ENCODE data around the gene TMPRSS9.

The TMPRSS9 gene

DNA sequence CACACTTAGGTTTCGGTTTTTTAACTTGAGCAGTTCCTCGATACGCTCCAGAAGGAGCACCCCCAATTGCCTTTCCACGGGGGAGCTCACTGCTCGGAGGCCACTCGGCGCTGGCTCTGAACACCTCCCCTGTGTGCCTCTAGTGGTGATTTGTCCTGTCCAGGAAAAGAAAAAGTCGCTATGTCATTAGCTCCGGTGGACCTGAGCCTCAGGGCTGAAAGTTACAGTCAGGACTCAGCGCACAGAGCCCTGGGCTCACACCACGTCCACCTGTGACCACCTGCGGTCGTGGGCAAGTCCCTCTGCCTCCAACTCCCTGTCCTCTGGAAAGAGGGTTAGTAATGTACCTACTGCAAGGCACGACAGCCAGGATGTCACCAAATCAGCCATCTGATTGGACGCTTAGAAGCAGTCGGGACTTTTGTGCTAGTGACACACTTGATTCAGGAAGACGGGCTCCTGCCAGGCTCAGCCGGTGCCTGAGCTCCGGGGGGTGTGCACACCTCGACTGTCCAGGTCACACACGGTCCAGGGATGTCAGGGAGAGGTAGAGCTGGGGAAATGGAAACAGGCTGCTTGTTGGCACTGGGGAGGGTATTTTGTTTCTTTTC is 3.9 kb upstream of the TMPRSS9 start:
- no peak for DNase-seq (ENCODE audit: low read depth)
- TF ChIP-seq, protein P1, sequence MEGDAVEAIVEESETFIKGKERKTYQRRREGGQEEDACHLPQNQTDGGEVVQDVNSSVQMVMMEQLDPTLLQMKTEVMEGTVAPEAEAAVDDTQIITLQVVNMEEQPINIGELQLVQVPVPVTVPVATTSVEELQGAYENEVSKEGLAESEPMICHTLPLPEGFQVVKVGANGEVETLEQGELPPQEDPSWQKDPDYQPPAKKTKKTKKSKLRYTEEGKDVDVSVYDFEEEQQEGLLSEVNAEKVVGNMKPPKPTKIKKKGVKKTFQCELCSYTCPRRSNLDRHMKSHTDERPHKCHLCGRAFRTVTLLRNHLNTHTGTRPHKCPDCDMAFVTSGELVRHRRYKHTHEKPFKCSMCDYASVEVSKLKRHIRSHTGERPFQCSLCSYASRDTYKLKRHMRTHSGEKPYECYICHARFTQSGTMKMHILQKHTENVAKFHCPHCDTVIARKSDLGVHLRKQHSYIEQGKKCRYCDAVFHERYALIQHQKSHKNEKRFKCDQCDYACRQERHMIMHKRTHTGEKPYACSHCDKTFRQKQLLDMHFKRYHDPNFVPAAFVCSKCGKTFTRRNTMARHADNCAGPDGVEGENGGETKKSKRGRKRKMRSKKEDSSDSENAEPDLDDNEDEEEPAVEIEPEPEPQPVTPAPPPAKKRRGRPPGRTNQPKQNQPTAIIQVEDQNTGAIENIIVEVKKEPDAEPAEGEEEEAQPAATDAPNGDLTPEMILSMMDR (conservative IDR thresholded peaks at IDR 0.05; ENCODE audit: low read length), result no peak
- no peak overlapping the region for H3K4me3 ChIP-seq (ENCODE audit: low read length)

- no peak overlapping the region for H3K4me3 ChIP-seq (ENCODE audit: low read length)
- DNase-seq (ENCODE audit: low read depth), result no peak
- TF ChIP-seq, protein P1 (conservative IDR thresholded peaks at IDR 0.05; ENCODE audit: low read length), result no peak
Observed at GRCh38 chr19:2357279-2358206, 2.5 kb upstream of the TMPRSS9 start.

DNA sequence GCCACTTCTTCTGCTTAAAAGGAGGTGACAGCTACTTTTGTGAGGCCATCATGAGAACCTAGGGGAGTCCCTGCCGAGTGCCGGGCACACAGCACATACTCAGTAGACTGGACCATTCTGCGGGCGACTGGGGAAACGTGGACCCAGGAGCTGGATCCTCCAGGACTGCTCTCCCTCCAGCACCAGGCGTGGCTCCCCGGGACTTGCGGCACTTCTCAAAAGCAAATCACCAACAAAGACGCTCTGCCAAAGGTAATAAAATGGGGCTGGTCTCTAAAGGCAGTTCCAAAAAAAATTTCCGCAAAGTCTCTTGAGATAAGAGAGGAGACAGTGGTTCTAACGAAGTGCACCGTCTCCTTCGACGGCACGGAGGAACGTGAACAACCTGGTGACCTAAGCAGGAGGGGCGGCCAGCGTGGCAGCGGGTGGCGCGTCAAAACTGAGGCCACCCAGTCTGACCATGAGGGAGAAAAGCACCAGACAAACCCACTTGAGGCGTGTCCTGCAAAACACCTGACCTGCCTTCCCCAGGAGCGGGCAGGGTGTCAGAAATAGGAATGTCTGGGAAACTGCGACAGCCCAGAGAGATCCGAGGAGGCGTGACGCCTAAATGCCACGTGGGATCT is 1.4 kb upstream of the TMPRSS9 start:
- no peak for DNase-seq (ENCODE audit: low read depth)
- H3K4me3 ChIP-seq (ENCODE audit: low read length), result no peak overlapping the region
- TF ChIP-seq, protein P1 (conservative IDR thresholded peaks at IDR 0.05; ENCODE audit: low read length), result no peak

- no peak overlapping the region for H3K4me3 ChIP-seq (ENCODE audit: low read length)
- TF ChIP-seq, protein P1 (conservative IDR thresholded peaks at IDR 0.05; ENCODE audit: low read length), result no peak
- no peak for DNase-seq (ENCODE audit: low read depth)
Observed at GRCh38 chr19:2360833-2361232, 768 bp downstream of the TMPRSS9 start.

DNA sequence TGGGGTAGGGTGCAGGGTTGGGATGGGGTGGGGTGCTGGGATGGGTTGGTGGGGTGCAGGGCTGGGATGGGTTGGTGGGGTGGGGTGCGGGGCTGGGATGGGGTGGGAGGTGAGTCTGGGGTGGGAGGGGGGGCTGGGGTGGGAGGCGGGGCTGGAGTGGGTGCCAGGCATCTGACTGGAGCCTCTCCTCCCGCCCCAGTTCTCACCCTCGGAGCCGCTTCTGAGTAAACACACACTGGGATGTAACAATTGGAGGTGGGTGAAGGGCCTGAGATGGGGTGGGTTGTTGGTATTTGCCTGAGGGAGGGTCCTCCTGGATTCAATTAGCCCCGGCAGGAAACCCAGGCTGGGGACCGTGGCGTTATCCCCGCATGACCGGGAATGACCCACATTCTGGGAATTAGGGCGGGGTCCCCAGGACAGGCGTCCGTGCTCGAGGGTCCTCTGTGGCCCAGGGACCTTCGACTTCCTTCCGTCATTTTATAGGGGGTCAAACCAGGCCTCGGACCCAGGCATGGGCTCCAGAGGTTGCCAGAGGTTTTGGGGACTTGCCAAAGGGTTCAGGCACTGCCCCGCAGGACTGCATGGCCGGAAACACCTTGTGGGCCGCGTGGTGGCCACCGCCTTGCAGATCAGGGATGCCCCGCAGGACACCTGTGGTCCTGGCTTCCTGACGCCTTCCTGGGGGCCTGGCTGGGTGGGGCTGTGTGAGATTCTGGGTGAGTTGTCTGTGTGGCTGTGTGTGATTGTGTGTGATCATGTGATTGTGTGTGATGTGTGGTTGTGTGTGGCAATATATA is 1.4 kb downstream of the TMPRSS9 start:
- H3K4me3 ChIP-seq (ENCODE audit: low read length), result no peak overlapping the region
- TF ChIP-seq, protein P1 (conservative IDR thresholded peaks at IDR 0.05; ENCODE audit: low read length), result no peak
- no peak for DNase-seq (ENCODE audit: low read depth)

DNA sequence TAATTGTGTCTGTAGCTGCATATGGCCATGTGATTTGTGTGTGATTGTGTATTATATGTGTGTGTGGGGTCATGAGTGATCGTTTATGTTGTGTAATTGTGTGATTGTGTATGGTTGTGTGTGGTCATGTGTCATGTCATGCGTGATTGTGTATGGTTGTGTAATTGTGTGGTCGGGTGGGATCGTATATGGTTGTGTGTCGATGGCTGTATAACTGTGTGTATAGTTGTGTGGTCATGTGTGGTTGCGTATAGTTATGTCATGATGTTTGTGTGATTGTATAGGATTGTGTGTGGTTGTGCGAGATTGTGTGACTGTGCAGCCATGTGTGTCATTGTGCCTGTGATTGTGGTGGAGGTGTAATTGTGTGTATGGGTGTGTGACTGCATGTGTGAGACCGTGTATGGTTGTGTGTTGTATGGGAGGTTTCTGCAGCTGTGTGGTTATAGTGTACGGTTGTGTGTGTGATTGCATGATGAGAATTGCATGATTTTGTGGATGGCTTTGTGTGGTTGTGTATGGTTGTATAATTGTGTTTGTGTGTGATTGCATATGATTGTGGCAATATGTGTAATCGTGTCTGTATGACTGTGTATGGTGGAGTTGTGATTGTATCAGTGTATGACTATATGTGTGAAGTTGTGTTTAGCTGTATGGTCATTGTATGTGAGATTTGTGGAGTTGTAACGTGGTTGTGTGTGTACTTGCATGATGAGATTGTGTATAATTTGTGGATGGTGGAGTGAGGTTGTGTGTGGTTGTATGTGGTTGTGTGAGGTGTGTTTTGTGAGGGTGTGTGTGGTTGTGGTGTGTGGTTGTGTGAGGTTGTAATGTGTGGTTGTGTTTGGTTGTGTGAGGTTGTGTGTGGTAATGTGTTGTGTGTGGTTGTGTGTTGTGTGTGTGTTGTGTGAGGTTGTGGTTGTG is 2.2 kb downstream of the TMPRSS9 start:
- TF ChIP-seq, protein P1 (conservative IDR thresholded peaks at IDR 0.05; ENCODE audit: low read length), result no peak

More for the DNA sequence above, 2.2 kb downstream of the TMPRSS9 start:
- no peak overlapping the region for H3K4me3 ChIP-seq (ENCODE audit: low read length)
- DNase-seq (ENCODE audit: low read depth), result no peak
